SJSA1 (cell line): Measurements from ENCODE around the gene TCERG1. TPM values are rescaled to one million over a fixed set of nuclear protein-coding genes. Genes with fewer than 3 reads are reported as not detected.

Source experiments
- DNase-seq, 2 experiments: peaks; one replicate each; pipeline ENCODE4 v3.0.0-alpha.2; 2015 to 2020; ENCODE audit warnings: low spot score in 2 of 2, low read depth in 1 of 2
- H3K27ac ChIP-seq: fragments of 250-450 bp; sonication (Bioruptor Pico); 2 replicates; pipeline ENCODE4 v1.5.1; 2020; ENCODE audit warnings: mild to moderate bottlenecking, moderate library complexity
- H3K27me3 ChIP-seq: fragments of 250-450 bp; sonication (Bioruptor Pico); replicated peaks from 2 replicates; pipeline ENCODE4 v1.5.1; 2020; ENCODE audit warnings: mild to moderate bottlenecking, moderate library complexity
- H3K36me3 ChIP-seq: fragments of 250-450 bp; sonication (Bioruptor Pico); 2 replicates; pipeline ENCODE4 v1.5.1; 2020; ENCODE audit warnings: mild to moderate bottlenecking
- H3K4me1 ChIP-seq: fragments of 250-450 bp; sonication (Bioruptor Pico); replicated peaks from 2 replicates; pipeline ENCODE4 v1.6.1; 2021; ENCODE audit warnings: mild to moderate bottlenecking
- H3K4me3 ChIP-seq: fragments of 250-450 bp; sonication (Bioruptor Pico); 2 replicates; pipeline ENCODE4 v1.5.1; 2020; ENCODE audit warnings: mild to moderate bottlenecking
- H3K9me3 ChIP-seq: fragments of 250-450 bp; sonication (Bioruptor Pico); replicated peaks from 2 replicates; pipeline ENCODE4 v1.5.1; 2020; ENCODE audit warnings: mild to moderate bottlenecking
- total RNA-seq: library from RNA; depleted of rRNA; stranded (reverse); fragments of >200 nt; shearing (Covaris generic); gene quantifications from 2 replicates; pipeline ENCODE4 v1.2.3, GENCODE V29; 2014

The TCERG1 gene
- total RNA-seq, 1 experiment from 2014 or later, result 84.3 TPM

GRCh38 chr5:146428658-146429057 lies 18.5 kb upstream of the TCERG1 start:
- peaks cover 25% of the 10 kb centered on the region for H3K27me3 ChIP-seq
- no peak overlapping the region for H3K27ac ChIP-seq
- no peaks in the 10 kb centered on the region for H3K4me1 ChIP-seq
- no peaks in the 10 kb centered on the region for H3K9me3 ChIP-seq
- no peaks in the 10 kb centered on the region for H3K36me3 ChIP-seq
- H3K4me3 ChIP-seq, result no peak overlapping the region
- no peak for DNase-seq

GRCh38 chr5:146440353-146440752 lies 6.8 kb upstream of the TCERG1 start:
- H3K9me3 ChIP-seq, result no peaks in the 10 kb centered on the region
- H3K36me3 ChIP-seq, result no peaks in the 10 kb centered on the region
- H3K27ac ChIP-seq, result no peak overlapping the region
- H3K4me3 ChIP-seq, result no peak overlapping the region
- H3K4me1 ChIP-seq, result no peaks in the 10 kb centered on the region
- DNase-seq, result no peak
- H3K27me3 ChIP-seq, result peaks cover 6% of the 10 kb centered on the region

GRCh38 chr5:146440870-146441495 lies 6.2 kb upstream of the TCERG1 start:
- H3K4me1 ChIP-seq, result no peaks in the 10 kb centered on the region
- peaks cover 1% of the 10 kb centered on the region; the same call in 1 of the 2 replicates for H3K27me3 ChIP-seq
- no peaks in the 10 kb centered on the region for H3K36me3 ChIP-seq
- H3K9me3 ChIP-seq, result no peaks in the 10 kb centered on the region
- no peak overlapping the region for H3K27ac ChIP-seq
- DNase-seq, result no peak
- no peak overlapping the region for H3K4me3 ChIP-seq

DNA sequence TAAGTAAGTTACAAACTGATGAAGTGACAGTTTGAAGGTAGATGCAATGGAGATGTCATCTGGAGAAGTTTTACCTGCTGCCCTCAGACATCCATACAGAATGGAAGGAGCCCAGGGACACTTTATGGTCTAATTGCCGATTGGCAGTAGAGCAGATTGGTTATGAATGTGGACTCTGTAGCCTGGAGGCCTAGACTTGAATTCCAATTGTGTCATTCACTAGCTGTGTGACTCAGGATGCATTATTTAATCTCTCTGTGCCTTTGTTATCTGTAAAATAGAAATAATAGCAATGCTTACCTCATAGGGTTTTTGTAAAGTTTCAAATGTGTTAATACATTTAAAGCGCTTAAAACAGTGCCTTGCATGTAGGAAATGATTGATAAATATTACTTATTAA lies 5.2 kb upstream of the TCERG1 start:
- H3K4me3 ChIP-seq, result no peak overlapping the region
- H3K27me3 ChIP-seq, result no peaks in the 10 kb centered on the region
- no peaks in the 10 kb centered on the region for H3K9me3 ChIP-seq
- H3K27ac ChIP-seq, result no peak overlapping the region
- no peaks in the 10 kb centered on the region for H3K36me3 ChIP-seq
- H3K4me1 ChIP-seq, result no peaks in the 10 kb centered on the region
- DNase-seq, result no peak

DNA sequence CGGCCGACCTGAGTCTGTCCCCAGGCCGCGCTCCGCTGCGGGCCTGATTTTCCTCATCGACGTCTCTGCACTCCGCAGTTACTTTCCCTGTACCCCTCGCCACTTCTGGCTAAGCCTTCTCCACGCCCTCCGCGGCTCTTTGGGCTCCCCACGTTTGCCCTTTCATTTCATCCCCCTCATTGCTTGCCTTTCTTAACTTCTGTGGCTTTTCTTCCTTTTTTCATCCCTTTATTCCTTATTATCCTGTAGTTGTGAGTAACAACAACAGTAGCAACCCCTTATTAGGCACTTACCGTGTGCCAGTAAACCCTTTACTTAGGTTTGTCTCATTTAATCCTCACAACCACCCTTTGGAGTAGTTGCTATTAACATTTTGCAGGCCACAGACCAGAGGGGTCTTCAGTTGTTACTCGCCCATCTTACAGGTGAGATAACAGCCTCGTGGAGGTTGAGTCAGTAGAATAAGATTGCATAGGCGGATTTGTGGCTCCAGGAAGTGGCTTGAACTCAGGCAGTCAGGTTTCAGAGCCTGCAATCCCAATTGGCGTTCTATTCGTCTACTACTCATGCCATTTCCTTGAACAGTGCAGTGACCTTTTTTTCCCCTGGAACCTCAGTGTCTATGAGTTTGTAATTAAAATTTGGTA lies 724 bp downstream of the TCERG1 start:
- H3K27me3 ChIP-seq, result no peaks in the 10 kb centered on the region
- H3K4me3 ChIP-seq, result peak overlapping the region; percentile 91
- no peak for DNase-seq
- peaks cover 14% of the 10 kb centered on the region for H3K36me3 ChIP-seq
- H3K9me3 ChIP-seq, result no peaks in the 10 kb centered on the region
- H3K27ac ChIP-seq, result peak overlapping the region; percentile 95
- peaks cover 12% of the 10 kb centered on the region for H3K4me1 ChIP-seq

GRCh38 chr5:146448783-146449519 lies 1.8 kb downstream of the TCERG1 start:
- no peaks in the 10 kb centered on the region for H3K27me3 ChIP-seq
- DNase-seq, result no peak
- H3K4me1 ChIP-seq, result peaks cover 12% of the 10 kb centered on the region
- no peaks in the 10 kb centered on the region for H3K9me3 ChIP-seq
- no peak overlapping the region for H3K27ac ChIP-seq
- H3K4me3 ChIP-seq, result no peak overlapping the region; the same call in 1 of the 2 replicates
- peaks cover 14% of the 10 kb centered on the region for H3K36me3 ChIP-seq

GRCh38 chr5:146450002-146450401 lies 2.9 kb downstream of the TCERG1 start:
- no peaks in the 10 kb centered on the region for H3K27me3 ChIP-seq
- H3K36me3 ChIP-seq, result peaks cover 20% of the 10 kb centered on the region
- no peak overlapping the region for H3K27ac ChIP-seq
- H3K4me3 ChIP-seq, result no peak overlapping the region
- peaks cover 12% of the 10 kb centered on the region for H3K4me1 ChIP-seq
- DNase-seq, result no peak
- H3K9me3 ChIP-seq, result no peaks in the 10 kb centered on the region

- Histone ChIP-seq H3K4me1 (peaks cover 12% of the 10 kb centered on the region), H3K9me3 (no peaks in the 10 kb centered on the region), H3K27me3 (no peaks in the 10 kb centered on the region), H3K36me3 (peaks cover 34% of the 10 kb centered on the region), H3K4me3 (no peak overlapping the region), H3K27ac (no peak overlapping the region)
- DNase-seq, result no peak
Measured at GRCh38 chr5:146451411-146451810, 4.3 kb downstream of the TCERG1 start.

DNA sequence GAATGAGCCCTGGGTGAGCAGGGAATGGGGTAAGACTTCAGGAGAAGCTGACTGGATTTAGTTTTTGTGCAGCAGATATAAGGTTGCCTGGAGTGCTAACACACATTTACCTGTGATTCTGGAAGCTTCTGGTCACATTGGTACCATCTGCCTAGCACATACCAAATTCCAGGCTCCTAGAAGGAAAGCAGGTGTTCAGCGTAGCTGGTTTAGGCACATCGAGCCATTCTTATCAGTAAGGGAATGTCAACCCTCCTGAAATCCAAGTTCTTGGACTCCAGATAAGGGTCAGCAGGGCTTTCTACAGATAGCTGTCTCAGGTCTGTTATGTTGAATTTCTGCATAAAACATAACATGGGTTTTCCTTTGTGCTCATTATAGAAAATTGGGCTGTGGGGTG lies 10.3 kb downstream of the TCERG1 start:
- no peaks in the 10 kb centered on the region for H3K9me3 ChIP-seq
- H3K27me3 ChIP-seq, result no peaks in the 10 kb centered on the region
- DNase-seq, result no peak
- peaks cover 78% of the 10 kb centered on the region for H3K36me3 ChIP-seq
- peaks cover 18% of the 10 kb centered on the region for H3K4me1 ChIP-seq
- no peak overlapping the region for H3K27ac ChIP-seq
- H3K4me3 ChIP-seq, result no peak overlapping the region

DNA sequence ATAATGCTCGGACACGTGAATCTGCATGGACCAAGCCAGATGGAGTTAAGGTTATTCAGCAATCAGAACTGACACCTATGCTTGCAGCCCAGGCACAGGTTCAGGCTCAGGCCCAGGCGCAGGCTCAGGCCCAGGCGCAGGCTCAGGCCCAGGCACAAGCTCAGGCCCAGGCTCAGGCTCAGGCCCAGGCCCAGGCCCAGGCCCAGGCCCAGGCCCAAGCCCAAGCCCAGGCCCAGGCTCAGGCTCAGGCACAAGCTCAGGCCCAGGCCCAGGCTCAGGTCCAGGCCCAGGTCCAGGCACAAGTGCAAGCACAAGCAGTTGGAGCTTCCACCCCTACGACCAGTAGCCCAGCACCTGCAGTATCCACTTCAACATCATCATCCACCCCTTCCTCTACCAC lies 11.8 kb downstream of the TCERG1 start:
- Histone ChIP-seq H3K4me3 (no peak overlapping the region), H3K4me1 (peaks cover 22% of the 10 kb centered on the region), H3K36me3 (peaks cover 91% of the 10 kb centered on the region), H3K27me3 (no peaks in the 10 kb centered on the region), H3K27ac (no peak overlapping the region), H3K9me3 (no peaks in the 10 kb centered on the region)
- no peak for DNase-seq

DNA sequence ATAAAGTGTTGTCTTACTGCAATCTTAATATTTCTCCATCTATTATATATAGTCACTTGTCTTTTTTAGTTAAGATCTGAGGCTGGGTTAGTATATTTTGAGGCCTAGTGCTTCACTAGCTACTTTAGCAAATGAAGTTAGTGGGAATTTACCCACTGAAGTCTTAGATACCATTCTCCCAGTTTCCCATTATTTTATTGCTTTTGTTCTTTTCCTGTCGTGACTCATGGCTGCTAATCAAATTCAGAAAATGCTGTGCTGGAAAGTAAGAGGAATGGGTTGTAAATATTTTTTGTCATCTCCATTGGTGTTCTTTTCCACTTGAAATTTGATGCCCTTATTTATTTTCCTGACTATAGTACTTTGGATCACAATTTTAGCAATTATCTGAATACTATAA lies 14.2 kb downstream of the TCERG1 start:
- Histone ChIP-seq H3K4me1 (peaks cover 22% of the 10 kb centered on the region), H3K4me3 (no peak overlapping the region), H3K36me3 (peaks cover 93% of the 10 kb centered on the region), H3K27ac (peak overlapping the region; percentile 7; the same call in 1 of the 2 replicates), H3K9me3 (no peaks in the 10 kb centered on the region), H3K27me3 (no peaks in the 10 kb centered on the region)
- peak in 1 of 2 experiments; percentile 44 for DNase-seq

- Histone ChIP-seq H3K27ac (no peak overlapping the region), H3K4me3 (no peak overlapping the region), H3K36me3 (peaks cover 88% of the 10 kb centered on the region), H3K4me1 (peaks cover 22% of the 10 kb centered on the region), H3K9me3 (no peaks in the 10 kb centered on the region), H3K27me3 (no peaks in the 10 kb centered on the region)
- no peak for DNase-seq
Measured at GRCh38 chr5:146463446-146463845, 16.3 kb downstream of the TCERG1 start.

- Histone ChIP-seq H3K4me3 (no peak overlapping the region), H3K36me3 (peaks cover 82% of the 10 kb centered on the region), H3K4me1 (peaks cover 10% of the 10 kb centered on the region), H3K9me3 (no peaks in the 10 kb centered on the region), H3K27me3 (no peaks in the 10 kb centered on the region), H3K27ac (no peak overlapping the region)
- no peak for DNase-seq
Measured at GRCh38 chr5:146466521-146467349, 19.6 kb downstream of the TCERG1 start.
